ENCODE measurements around the gene CMAS. TPM values are rescaled to one million over a fixed set of nuclear protein-coding genes. Genes with fewer than 3 reads are reported as not detected.

Gene CMAS
- total RNA-seq, result 12.5 and 21.3 TPM in 2 replicates

GRCh38 chr12:22046090-22046967 is at the start of gene CMAS:
Gene CMAS (plus strand): TSS chr12:22046218. CDS start chr12:22046304, 86 bp downstream.

Other genes starting within 250 kb of the CMAS start
- gene ABCC9, start 104.8 kb upstream of the CMAS start, total RNA-seq, result 10.5 and 10.9 TPM in 2 replicates

Data from bronchial smooth muscle cell (primary cell).